WTC11 (cell line): Measurements from ENCODE around the gene MOB3A.

Experiments used
- ARID4B ChIP-seq: sonication (generic); formaldehyde crosslinking; IDR thresholded peaks from 2 replicates; pipeline ENCODE4 v1.8.0; 2023; ENCODE audit warnings: missing genetic modification reagents, mild to moderate bottlenecking, borderline replicate concordance
- CTCF ChIP-seq: fragments of 200-600 bp; IDR thresholded peaks from 2 replicates; pipeline ENCODE4 v1.8.0; 2022; ENCODE audit warnings: antibody characterized with exemption
- E2F5 ChIP-seq: sonication (generic); formaldehyde crosslinking; IDR thresholded peaks from 2 replicates; pipeline ENCODE4 v1.8.1; 2022; ENCODE audit warnings: mild to moderate bottlenecking, moderate library complexity, missing genetic modification reagents
- FOXP4 ChIP-seq: sonication (generic); formaldehyde crosslinking; IDR thresholded peaks from 2 replicates; pipeline ENCODE4 v1.8.0; 2022; ENCODE audit warnings: mild to moderate bottlenecking, missing genetic modification reagents
- IRF1 ChIP-seq: sonication (generic); formaldehyde crosslinking; IDR thresholded peaks from 2 replicates; pipeline ENCODE4 v1.8.0; 2023; ENCODE audit warnings: missing genetic modification reagents
- MAX ChIP-seq: sonication (generic); formaldehyde crosslinking; IDR thresholded peaks from 2 replicates; pipeline ENCODE4 v1.8.0; 2022; ENCODE audit warnings: mild to moderate bottlenecking, missing genetic modification reagents
- SMAD4 ChIP-seq: sonication (generic); formaldehyde crosslinking; IDR thresholded peaks from 2 replicates; pipeline ENCODE4 v1.8.0; 2022; ENCODE audit warnings: mild to moderate bottlenecking, missing genetic modification reagents
- USF2 ChIP-seq: sonication (generic); formaldehyde crosslinking; IDR thresholded peaks from 2 replicates; pipeline ENCODE4 v1.8.1; 2023; ENCODE audit warnings: mild to moderate bottlenecking, missing genetic modification reagents, moderate library complexity
- ZBTB43 ChIP-seq: sonication (generic); formaldehyde crosslinking; IDR thresholded peaks from 2 replicates; pipeline ENCODE4 v1.8.1; 2023; ENCODE audit warnings: mild to moderate bottlenecking, missing genetic modification reagents
- ZNF512 ChIP-seq: sonication (generic); formaldehyde crosslinking; IDR thresholded peaks from 2 replicates; pipeline ENCODE4 v1.8.1; 2022; ENCODE audit warnings: missing genetic modification reagents, borderline replicate concordance
- ZSCAN18 ChIP-seq: fragments of 250-450 bp; sonication (Bioruptor Pico); IDR thresholded peaks from 2 replicates; pipeline ENCODE4 v2.1.2; 2022; ENCODE audit warnings: mild to moderate bottlenecking, moderate library complexity

GRCh38 chr19:2140138-2140569, 44.0 kb upstream of the MOB3A start:
- TF ChIP-seq CTCF (no peak), MAX (no peak), ARID4B (CRISPR knock-in tag) (no peak), ZBTB43 (CRISPR knock-in tag) (no peak), ZSCAN18 (CRISPR knock-in tag) (no peak), SMAD4 (no peak), IRF1 (CRISPR knock-in tag) (no peak), USF2 (no peak), FOXP4 (CRISPR knock-in tag) (no peak), ZNF512 (CRISPR knock-in tag) (no peak), E2F5 (CRISPR knock-in tag) (no peak)
